ENCODE results near the gene ABCB10.

ABCB10 gene

GRCh38 chr1:229557913-229558414 is 543 bp downstream of the ABCB10 start:
- peak; percentile 62 to 78 for DNase-seq
- TF ChIP-seq POLR2A (IDR thresholded peaks at IDR 0.05; ENCODE audit: low read length), result no peak
- TF ChIP-seq GATA1 (IDR thresholded peaks at IDR 0.05; ENCODE audit: low read depth, low read length), result no peak

GRCh38 chr1:229557200-229557850 is 1.2 kb downstream of the ABCB10 start:
- TF ChIP-seq GATA1 (IDR thresholded peaks at IDR 0.05; ENCODE audit: low read depth, low read length), result no peak
- TF ChIP-seq POLR2A (IDR thresholded peaks at IDR 0.05; ENCODE audit: low read length), result no peak
- peak; percentile 52 to 69 for DNase-seq

DNA sequence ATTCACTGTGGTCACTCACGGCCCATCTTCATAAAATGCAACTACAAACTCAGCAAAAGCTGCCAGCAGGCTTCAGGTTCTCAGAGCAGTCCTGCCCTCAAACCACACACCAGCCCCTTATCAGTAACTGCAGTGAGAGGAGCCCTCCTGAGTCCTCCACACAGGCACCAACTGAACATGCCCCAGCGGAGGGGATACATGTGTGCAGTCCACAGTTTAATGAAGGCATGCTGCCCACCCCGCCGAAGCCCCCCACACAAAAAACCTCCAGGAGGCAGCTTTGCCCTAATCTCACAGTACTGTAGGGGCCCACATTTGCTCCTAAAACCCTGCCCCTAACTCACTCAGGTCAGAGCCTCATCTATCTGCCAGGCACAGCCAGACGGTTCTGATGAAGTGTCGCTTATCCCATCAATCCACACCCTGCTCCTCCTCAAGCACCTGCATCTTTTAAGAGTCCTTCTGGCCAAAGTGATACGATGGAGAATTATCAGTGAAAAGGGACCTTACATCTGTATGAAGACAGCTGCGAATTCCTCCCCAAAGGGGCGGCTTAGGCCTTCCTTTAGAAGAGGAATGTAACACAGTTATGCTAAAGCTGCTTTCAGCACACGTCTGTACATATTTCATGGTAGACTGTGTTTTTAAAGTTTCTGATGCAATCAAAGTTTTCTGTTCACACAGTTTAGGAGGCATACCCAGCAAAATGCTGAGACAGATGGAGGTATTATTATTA is 3.5 kb downstream of the ABCB10 start:
- DNase-seq, result peak; percentile 96 to 100
- TF ChIP-seq POLR2A (IDR thresholded peaks at IDR 0.05; ENCODE audit: low read length) (peak; percentile 81), GATA1 (IDR thresholded peaks at IDR 0.05; ENCODE audit: low read depth, low read length) (peak; percentile 88)

GRCh38 chr1:229553621-229554130 is 4.8 kb downstream of the ABCB10 start:
- TF ChIP-seq GATA1 (IDR thresholded peaks at IDR 0.05; ENCODE audit: low read depth, low read length) (no peak), POLR2A (IDR thresholded peaks at IDR 0.05; ENCODE audit: low read length) (no peak)
- DNase-seq, result peak in 1 of 2 experiments; percentile 20

DNA sequence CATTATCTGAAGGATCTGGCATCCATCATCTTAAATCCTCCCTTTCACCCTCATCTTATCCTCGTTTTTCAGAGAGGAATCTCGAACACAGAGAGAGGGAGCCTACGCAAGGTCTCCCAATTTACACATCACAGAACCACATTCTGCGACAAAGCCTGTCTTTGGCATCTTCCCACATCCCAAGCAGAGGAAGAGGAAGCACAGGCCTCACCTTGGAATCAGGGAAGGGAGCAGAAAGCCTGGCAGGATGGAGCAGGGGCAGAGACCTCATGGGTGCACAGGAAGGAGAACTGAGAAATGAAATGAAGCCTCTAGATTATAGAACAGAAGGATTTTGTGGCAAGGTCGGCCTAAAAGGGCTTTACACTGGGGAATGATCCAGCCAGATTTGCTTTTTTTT is 5.8 kb downstream of the ABCB10 start:
- no peak for DNase-seq
- no peak for TF ChIP-seq GATA1 (IDR thresholded peaks at IDR 0.05; ENCODE audit: low read depth, low read length)
- TF ChIP-seq POLR2A (IDR thresholded peaks at IDR 0.05; ENCODE audit: low read length), result no peak

GRCh38 chr1:229550812-229551567 is 7.5 kb downstream of the ABCB10 start:
- no peak for TF ChIP-seq GATA1 (IDR thresholded peaks at IDR 0.05; ENCODE audit: low read depth, low read length)
- no peak for TF ChIP-seq POLR2A (IDR thresholded peaks at IDR 0.05; ENCODE audit: low read length)
- no peak for DNase-seq

DNA sequence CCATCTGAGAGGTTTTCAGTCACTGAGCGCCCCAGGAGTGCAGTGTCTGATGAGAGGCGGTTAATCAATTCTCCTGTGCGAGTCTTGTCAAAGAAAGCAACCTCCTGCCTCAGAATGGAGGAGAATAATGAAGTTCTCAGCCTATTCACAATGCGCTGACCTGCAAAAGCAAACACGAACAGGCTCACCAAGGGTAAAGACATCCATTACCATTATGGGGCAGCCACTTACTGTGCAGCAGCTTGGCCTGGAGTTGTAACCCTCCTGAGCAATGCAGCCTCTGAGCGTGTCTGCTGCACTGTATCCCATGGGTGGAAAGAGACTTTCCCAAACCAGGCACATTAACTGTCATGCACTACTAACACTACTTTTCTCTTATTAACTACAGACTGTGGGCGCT is 11.0 kb downstream of the ABCB10 start:
- no peak for DNase-seq
- TF ChIP-seq POLR2A (IDR thresholded peaks at IDR 0.05; ENCODE audit: low read length) (no peak), GATA1 (IDR thresholded peaks at IDR 0.05; ENCODE audit: low read depth, low read length) (no peak)

- no peak for TF ChIP-seq GATA1 (IDR thresholded peaks at IDR 0.05; ENCODE audit: low read depth, low read length)
- no peak for TF ChIP-seq POLR2A (IDR thresholded peaks at IDR 0.05; ENCODE audit: low read length)
- DNase-seq, result no peak
Measured at GRCh38 chr1:229544587-229544986, 13.9 kb downstream of the ABCB10 start.

DNA sequence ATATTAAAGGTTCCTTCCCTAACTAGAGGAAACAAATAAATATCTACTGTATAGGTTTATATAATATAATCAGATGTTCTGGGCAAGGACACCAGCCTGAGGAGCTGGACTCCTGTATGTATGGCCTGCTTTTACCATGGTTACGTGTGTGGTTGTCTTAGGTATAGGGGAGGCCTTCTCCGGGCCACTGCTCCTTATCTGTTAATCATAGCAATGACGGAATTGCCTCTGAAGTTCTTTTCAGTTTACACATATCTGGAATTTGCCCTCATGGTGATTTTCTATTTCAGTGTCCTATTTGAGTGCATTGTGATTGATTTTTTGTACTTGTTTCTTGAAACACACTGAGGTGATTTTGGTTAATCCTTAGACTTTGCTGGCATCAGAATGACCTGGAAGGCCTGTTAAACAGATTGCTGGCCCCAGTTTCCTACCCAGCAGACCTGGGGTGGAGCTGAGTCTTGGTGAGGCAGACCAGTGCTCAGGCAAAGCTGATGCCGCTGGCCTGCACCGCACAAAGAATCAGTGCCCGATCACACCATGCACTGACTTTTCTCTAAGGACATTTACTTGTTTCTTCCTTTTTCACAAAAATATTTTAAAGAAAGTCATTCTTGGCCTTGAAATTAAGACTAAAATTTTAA is 18.5 kb downstream of the ABCB10 start:
- DNase-seq, result no peak
- no peak for TF ChIP-seq GATA1 (IDR thresholded peaks at IDR 0.05; ENCODE audit: low read depth, low read length)
- TF ChIP-seq POLR2A (IDR thresholded peaks at IDR 0.05; ENCODE audit: low read length), result no peak

DNA sequence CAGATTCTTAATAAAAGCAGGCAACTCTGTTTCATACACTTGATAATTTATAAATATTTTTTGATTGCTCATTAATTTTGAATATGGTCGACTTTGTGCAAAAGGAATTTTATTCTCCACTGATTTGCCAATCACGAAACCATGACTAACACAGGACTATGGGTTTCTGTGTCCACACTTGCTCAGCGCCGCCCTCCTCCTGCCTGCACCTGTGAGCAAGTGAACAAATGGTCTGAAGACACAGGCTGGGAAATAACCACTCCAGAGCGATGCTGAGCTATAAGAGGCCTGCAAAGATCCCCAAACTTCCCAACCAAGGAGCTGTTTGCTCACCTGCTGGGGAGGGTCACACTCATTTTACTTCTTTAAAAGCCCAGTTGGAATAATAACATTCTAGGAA is 19.6 kb downstream of the ABCB10 start:
- no peak for DNase-seq

DNA sequence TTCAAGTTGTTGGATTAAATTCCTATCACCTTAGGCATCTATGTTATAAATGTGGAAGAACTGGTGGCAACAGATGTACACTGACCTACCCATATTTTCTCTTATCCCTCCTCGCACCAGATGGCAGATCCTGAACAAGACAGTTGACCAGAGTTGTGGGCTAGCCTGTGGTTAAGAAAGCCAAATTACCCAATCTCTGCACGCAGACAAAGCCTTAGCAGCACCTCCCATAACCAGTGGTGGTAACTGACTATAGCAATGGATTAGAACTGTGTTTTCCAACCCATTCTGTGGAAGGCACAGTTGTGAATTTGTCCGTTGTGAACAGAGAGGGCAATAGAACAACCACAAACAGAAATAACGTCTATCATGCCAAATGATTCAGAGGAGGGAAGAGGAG is 20.6 kb downstream of the ABCB10 start:
- no peak for TF ChIP-seq POLR2A (IDR thresholded peaks at IDR 0.05; ENCODE audit: low read length)
- no peak for TF ChIP-seq GATA1 (IDR thresholded peaks at IDR 0.05; ENCODE audit: low read depth, low read length)
- peak in 1 of 2 experiments; percentile 15 for DNase-seq

More for the DNA sequence above, 19.6 kb downstream of the ABCB10 start:
- no peak for TF ChIP-seq GATA1 (IDR thresholded peaks at IDR 0.05; ENCODE audit: low read depth, low read length)
- no peak for TF ChIP-seq POLR2A (IDR thresholded peaks at IDR 0.05; ENCODE audit: low read length)

- no peak for DNase-seq
- no peak for TF ChIP-seq POLR2A (IDR thresholded peaks at IDR 0.05; ENCODE audit: low read length)
- no peak for TF ChIP-seq GATA1 (IDR thresholded peaks at IDR 0.05; ENCODE audit: low read depth, low read length)
Measured at GRCh38 chr1:229536982-229537381, 21.5 kb downstream of the ABCB10 start.

- DNase-seq, result no peak
- no peak for TF ChIP-seq GATA1 (IDR thresholded peaks at IDR 0.05; ENCODE audit: low read depth, low read length)
- no peak for TF ChIP-seq POLR2A (IDR thresholded peaks at IDR 0.05; ENCODE audit: low read length)
Measured at GRCh38 chr1:229535230-229535629, 23.3 kb downstream of the ABCB10 start.
